ENCODE results near the gene WWC2. TPM values are rescaled to one million over a fixed set of nuclear protein-coding genes. Genes with fewer than 3 reads are reported as not detected.

Gene WWC2
- total RNA-seq, 1 experiment from 2014 or later: 80.3 TPM

DNA sequence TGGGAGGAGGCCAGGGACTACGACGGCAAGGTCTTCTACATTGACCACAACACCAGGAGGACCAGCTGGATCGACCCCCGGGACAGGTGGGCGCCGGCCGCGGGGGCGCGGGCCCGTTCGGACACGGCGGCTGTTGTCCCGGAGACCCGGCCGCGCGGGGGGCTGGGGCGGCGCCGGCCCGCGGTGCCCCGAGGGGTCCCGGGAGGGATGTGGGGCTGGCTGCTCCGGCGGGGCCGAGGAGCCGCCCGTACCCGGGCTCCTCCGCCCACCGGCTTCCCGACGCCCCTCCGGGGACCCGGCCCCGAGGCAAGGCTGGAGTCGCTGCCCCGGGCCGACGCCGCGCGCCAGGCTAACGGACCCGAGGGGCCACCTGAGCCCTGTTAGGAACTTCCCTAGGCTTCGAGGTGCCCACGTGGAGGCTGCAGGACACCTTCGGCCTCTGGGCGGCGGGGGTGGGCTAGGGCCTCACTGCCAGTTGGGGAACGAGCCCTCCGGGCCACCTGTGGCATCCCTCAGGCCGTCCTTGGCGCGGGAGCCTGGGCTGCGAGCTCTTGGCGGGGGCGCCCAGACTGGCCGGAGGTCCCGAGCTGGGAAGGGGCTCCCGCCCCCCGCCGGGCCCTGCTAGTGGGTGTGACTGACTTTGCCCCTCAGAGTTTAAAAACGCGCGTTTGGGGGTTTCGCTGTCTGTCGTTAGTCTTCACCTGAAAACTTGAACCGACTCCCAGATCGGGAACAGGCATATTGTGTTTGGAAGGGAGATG is 660 bp downstream of the WWC2 start:
- H3K4me1 ChIP-seq (ENCODE audit: control insufficient read depth, insufficient read depth, low read length): peaks cover 15% of the 10 kb centered on the region
- no TSS peak for BruUV-seq (replicated peaks)
- no peaks in the 10 kb centered on the region for H3K9me3 ChIP-seq (ENCODE audit: control insufficient read depth, insufficient read depth, low read depth, low read length)
- in situ Hi-C loops (cut with HindIII; ENCODE audit: low pct_unique_long_range_greater_than_20kb, low sequenced_read_pairs) (no loop called here), intact Hi-C loops (cut with micrococcal nuclease; ENCODE audit: unreplicated experiment) (no loop called here)
- ChIA-PET POLR2A (no interaction called here), CTCF (interaction anchor here (0.6 kb wide), 1 partner anchor 67 kb away, joined by 3 read pairs; no protein-coding TSS in a partner anchor)
- no peak for TF ChIP-seq TCF7L2 (IDR thresholded peaks at IDR 0.05; ENCODE audit: low read depth, low read length)
- 0 out of 2 replicates have a peak, but pooled peaks have one; percentile 40 for TF ChIP-seq SIN3A (IDR thresholded peaks at IDR 0.05; ENCODE audit: borderline replicate concordance, insufficient read depth, low read depth, low read length)
- TF ChIP-seq, protein P1, sequence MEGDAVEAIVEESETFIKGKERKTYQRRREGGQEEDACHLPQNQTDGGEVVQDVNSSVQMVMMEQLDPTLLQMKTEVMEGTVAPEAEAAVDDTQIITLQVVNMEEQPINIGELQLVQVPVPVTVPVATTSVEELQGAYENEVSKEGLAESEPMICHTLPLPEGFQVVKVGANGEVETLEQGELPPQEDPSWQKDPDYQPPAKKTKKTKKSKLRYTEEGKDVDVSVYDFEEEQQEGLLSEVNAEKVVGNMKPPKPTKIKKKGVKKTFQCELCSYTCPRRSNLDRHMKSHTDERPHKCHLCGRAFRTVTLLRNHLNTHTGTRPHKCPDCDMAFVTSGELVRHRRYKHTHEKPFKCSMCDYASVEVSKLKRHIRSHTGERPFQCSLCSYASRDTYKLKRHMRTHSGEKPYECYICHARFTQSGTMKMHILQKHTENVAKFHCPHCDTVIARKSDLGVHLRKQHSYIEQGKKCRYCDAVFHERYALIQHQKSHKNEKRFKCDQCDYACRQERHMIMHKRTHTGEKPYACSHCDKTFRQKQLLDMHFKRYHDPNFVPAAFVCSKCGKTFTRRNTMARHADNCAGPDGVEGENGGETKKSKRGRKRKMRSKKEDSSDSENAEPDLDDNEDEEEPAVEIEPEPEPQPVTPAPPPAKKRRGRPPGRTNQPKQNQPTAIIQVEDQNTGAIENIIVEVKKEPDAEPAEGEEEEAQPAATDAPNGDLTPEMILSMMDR (IDR thresholded peaks at IDR 0.05): peak; percentile 8; the same call in 1 of the 2 replicates
- no peak for TF ChIP-seq POLR2AphosphoS5 (IDR thresholded peaks at IDR 0.05; ENCODE audit: low read depth, low read length)
- TF ChIP-seq REST (IDR thresholded peaks at IDR 0.05; ENCODE audit: insufficient read depth in 1 of 2, low read depth in 2 of 2, low read length in 1 of 2): no peak
- ATAC-seq (peak; percentile 42), DNase-seq (ENCODE audit: low read depth, low spot score) (no peak)
- peak overlapping the region; percentile 74 to 81 for H3K4me3 ChIP-seq (ENCODE audit: low read depth in 2 of 2, low read length in 2 of 2)
- H3K27me3 ChIP-seq (ENCODE audit: control insufficient read depth, insufficient read depth, low read length): no peaks in the 10 kb centered on the region
- H3K36me3 ChIP-seq (ENCODE audit: control insufficient read depth, insufficient read depth, low read length): no peaks in the 10 kb centered on the region
- peak overlapping the region; percentile 84 for H3K27ac ChIP-seq (ENCODE audit: low read length)

DNA sequence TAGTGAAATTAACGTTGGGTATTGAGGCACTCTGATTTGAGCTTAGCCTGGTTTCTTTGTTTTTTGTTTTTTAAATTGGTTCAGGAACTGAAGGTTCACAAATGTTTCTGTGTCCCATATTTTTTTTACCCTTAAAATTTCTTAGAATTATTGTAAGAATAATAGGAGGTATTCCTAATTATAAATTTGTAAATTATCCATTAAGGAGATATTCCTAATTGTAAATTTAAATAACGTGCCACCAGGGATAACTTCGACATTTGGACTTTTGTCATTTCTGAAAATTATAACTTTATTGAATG is 1.2 kb downstream of the WWC2 start:
- peaks cover 15% of the 10 kb centered on the region for H3K4me1 ChIP-seq (ENCODE audit: control insufficient read depth, insufficient read depth, low read length)
- H3K36me3 ChIP-seq (ENCODE audit: control insufficient read depth, insufficient read depth, low read length): no peaks in the 10 kb centered on the region
- no peak for TF ChIP-seq TCF7L2 (IDR thresholded peaks at IDR 0.05; ENCODE audit: low read depth, low read length)
- no peak for TF ChIP-seq REST (IDR thresholded peaks at IDR 0.05; ENCODE audit: insufficient read depth in 1 of 2, low read depth in 2 of 2, low read length in 1 of 2)
- TF ChIP-seq, protein P1 (IDR thresholded peaks at IDR 0.05): no peak
- no peak for TF ChIP-seq POLR2AphosphoS5 (IDR thresholded peaks at IDR 0.05; ENCODE audit: low read depth, low read length)
- TF ChIP-seq SIN3A (IDR thresholded peaks at IDR 0.05; ENCODE audit: borderline replicate concordance, insufficient read depth, low read depth, low read length): no peak
- ChIA-PET CTCF (no interaction called here), POLR2A (no interaction called here)
- BruUV-seq (replicated peaks): no TSS peak
- no peaks in the 10 kb centered on the region for H3K27me3 ChIP-seq (ENCODE audit: control insufficient read depth, insufficient read depth, low read length)
- ATAC-seq (no peak), DNase-seq (ENCODE audit: low read depth, low spot score) (no peak)
- H3K4me3 ChIP-seq (ENCODE audit: low read depth in 2 of 2, low read length in 2 of 2): peak overlapping the region; percentile 74 to 81
- H3K27ac ChIP-seq (ENCODE audit: low read length): peak overlapping the region; percentile 84
- in situ Hi-C loops (cut with HindIII; ENCODE audit: low pct_unique_long_range_greater_than_20kb, low sequenced_read_pairs) (no loop called here), intact Hi-C loops (cut with micrococcal nuclease; ENCODE audit: unreplicated experiment) (no loop called here)
- H3K9me3 ChIP-seq (ENCODE audit: control insufficient read depth, insufficient read depth, low read depth, low read length): no peaks in the 10 kb centered on the region
